ENCODE data around the gene SYNE3. TPM values are rescaled to one million over a fixed set of nuclear protein-coding genes. Genes with fewer than 3 reads are reported as not detected.

SYNE3 gene, protein sequence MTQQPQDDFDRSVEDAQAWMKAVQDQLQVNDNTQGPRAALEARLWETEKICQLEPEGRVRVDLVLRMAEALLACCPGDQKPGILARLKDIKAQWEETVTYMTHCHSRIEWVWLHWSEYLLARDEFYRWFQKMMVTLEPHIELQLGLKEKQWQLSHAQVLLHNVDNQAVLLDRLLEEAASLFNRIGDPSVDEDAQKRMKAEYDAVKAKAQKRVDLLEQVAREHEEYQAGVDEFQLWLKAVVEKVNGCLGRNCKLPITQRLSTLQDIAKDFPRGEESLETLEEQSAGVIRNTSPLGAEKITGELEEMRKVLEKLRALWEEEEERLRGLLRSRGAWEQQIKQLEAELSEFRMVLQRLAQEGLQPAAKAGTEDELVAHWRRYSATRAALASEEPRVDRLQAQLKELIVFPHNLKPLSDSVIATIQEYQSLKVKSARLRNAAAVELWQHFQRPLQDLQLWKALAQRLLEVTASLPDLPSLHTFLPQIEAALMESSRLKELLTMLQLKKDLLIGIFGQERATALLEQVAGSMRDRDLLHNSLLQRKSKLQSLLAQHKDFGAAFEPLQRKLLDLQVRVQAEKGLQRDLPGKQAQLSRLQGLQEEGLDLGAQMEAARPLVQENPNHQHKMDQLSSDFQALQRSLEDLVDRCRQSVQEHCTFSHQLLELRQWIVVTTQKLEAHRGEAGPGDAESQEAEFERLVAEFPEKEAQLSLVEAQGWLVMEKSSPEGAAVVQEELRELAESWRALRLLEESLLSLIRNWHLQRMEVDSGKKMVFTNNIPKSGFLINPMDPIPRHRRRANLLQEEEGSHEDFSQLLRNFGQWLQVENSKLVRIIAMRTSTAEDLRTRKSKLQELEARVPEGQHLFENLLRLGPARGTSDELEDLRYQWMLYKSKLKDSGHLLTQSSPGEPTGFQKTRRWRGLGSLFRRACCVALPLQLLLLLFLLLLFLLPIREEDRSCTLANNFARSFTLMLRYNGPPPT
- 10 to 100 TPM; 46.7 to 83.9 (median 52.5) TPM for total RNA-seq
- 1 to 10 TPM; 6.8 to 7.0 TPM for polyA plus RNA-seq
- 120 reads per million, percentile 87 among the genes with 10 or more reads in this experiment for total RNA-seq

DNA sequence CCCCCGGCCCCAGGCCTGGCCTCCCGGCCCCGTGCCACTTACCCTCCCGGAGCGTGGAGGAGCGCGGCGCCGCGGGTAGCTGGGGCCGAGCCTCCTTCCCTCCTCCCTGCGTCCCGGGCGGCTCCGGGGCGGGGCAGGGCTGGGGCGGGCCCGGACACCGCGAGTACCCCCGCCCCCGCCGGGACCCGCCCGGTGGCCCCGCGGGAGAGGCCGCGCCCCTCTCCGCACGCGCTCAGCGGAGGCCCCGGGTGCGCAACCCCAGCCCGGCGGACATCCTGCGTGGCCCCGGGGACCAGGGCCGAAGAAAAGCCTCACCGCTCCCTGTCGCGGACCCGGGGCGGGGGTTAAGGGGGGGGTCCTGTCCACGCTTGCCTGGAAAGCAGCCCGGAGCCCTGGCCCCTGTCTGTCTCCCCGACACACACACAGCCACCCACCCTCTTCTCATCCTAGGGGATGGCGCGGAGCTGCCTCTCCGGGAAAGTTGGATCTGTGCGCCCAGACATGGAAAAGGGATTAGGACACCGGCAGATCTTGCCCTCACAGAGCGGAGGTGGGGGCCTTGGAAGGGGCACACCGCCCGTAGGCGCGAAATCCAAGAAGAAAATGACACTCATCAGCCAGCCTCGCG is at the start of gene SYNE3:
Gene SYNE3, minus strand, starts transcription at position 97 of the 628 bp plus-strand sequence. CDS start 40,829 bp downstream, outside the sequence.
- Histone ChIP-seq H3K9me3 (ENCODE audit: control insufficient read depth in 2 of 3, low read length in 3 of 3) (no peaks in the 10 kb centered on the region), H3K27me3 (ENCODE audit: control insufficient read depth in 2 of 2, insufficient read depth in 2 of 2, low read length in 2 of 2) (no peaks in the 10 kb centered on the region), H3K27ac (ENCODE audit: low read depth, low read length) (peak within 1 kb of the TSS; percentile 80), H3K4me3 (ENCODE audit: low read length) (peak within 1 kb of the TSS; percentile 99), H3K4me1 (ENCODE audit: control insufficient read depth in 2 of 2, insufficient read depth in 2 of 2, low read length in 2 of 2) (peaks cover 63 to 65% of the 10 kb centered on the region in 2 donors), H3K36me3 (ENCODE audit: control insufficient read depth in 2 of 3, insufficient read depth in 3 of 3, low read length in 3 of 3) (no peaks in the 10 kb centered on the region)
- Mint-ChIP-seq H3K27me3 (no peaks in the 10 kb centered on the region), H3K4me1 (peaks cover 57 to 78% (median 69%) of the 10 kb centered on the region in 7 donors), H3K27ac (peak within 1 kb of the TSS; percentile 91 to 98 (median 96)), H3K4me3 (peak within 1 kb of the TSS; percentile 87 to 98 (median 92)), H3K9me3 (peaks cover 0 to 1% (median 0%) of the 10 kb centered on the region in 11 donors), H3K36me3 (peaks cover 0 to 8% (median 0%) of the 10 kb centered on the region in 5 donors)
- POLR2A ChIA-PET = interaction anchor here (0.7 to 17.2 kb wide), 11 partner anchors 7 to 74 kb away, joined by 3 to 255 read pairs (median 4); partner anchors contain the start of gene GLRX5
- CTCF ChIA-PET = interaction anchor here (0.6 to 3.2 kb wide), 6 partner anchors 11 to 265 kb away, joined by 3 to 15 read pairs (median 5); no protein-coding TSS in a partner anchor
- peak; percentile 72 for ATAC-seq
- intact Hi-C loops (cut with micrococcal nuclease) = loop anchor here (1.0 to 5.0 kb wide), 8 partner anchors 8 to 876 kb away; partner anchors contain the start of genes DICER1 (in 2 of the 2) and AK7 (in 1 of the 2)
- peak in 8 of 9 donors; percentile 35 to 77 (median 41) for DNase-seq

DNA sequence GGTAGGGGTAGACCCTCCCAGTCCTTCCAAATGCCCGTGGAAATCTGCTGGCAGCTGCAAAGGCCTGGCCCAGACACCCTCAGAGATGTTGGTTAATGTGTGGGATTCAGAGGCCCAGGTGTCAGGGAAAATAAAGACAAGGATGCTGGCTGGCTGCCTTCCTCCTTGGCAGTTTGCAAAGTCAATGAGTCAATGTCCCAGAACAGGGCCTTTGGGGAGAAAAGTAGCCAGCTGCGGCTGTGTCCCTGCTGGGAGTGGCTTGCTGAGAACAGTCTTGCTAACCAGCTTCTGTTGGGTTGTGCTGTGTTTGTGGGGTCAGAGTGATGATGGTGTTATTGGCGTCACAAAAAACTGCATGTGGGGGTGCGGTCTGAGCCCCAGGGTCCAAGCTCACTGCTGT is 47.6 kb upstream of the SYNE3 start:
- Mint-ChIP-seq H3K27ac (no peak overlapping the region), H3K4me3 (no peak overlapping the region), H3K27me3 (peaks cover 7 to 14% (median 11%) of the 10 kb centered on the region in 5 donors), H3K4me1 (peaks cover 0 to 5% (median 3%) of the 10 kb centered on the region in 7 donors), H3K9me3 (peaks cover 0 to 2% (median 0%) of the 10 kb centered on the region in 11 donors), H3K36me3 (no peaks in the 10 kb centered on the region)
- Histone ChIP-seq H3K27me3 (ENCODE audit: control insufficient read depth in 2 of 2, insufficient read depth in 2 of 2, low read length in 2 of 2) (no peaks in the 10 kb centered on the region), H3K4me1 (ENCODE audit: control insufficient read depth in 2 of 2, insufficient read depth in 2 of 2, low read length in 2 of 2) (no peaks in the 10 kb centered on the region), H3K4me3 (ENCODE audit: low read length) (no peak overlapping the region), H3K36me3 (ENCODE audit: control insufficient read depth in 2 of 3, insufficient read depth in 3 of 3, low read length in 3 of 3) (no peaks in the 10 kb centered on the region), H3K27ac (ENCODE audit: low read depth, low read length) (no peak overlapping the region), H3K9me3 (ENCODE audit: control insufficient read depth in 2 of 3, low read length in 3 of 3) (no peaks in the 10 kb centered on the region)
- POLR2A ChIA-PET = no interaction called here
- intact Hi-C loops (cut with micrococcal nuclease) = no loop called here
- CTCF ChIA-PET = no interaction called here
- DNase-seq (no peak), ATAC-seq (no peak)

DNA sequence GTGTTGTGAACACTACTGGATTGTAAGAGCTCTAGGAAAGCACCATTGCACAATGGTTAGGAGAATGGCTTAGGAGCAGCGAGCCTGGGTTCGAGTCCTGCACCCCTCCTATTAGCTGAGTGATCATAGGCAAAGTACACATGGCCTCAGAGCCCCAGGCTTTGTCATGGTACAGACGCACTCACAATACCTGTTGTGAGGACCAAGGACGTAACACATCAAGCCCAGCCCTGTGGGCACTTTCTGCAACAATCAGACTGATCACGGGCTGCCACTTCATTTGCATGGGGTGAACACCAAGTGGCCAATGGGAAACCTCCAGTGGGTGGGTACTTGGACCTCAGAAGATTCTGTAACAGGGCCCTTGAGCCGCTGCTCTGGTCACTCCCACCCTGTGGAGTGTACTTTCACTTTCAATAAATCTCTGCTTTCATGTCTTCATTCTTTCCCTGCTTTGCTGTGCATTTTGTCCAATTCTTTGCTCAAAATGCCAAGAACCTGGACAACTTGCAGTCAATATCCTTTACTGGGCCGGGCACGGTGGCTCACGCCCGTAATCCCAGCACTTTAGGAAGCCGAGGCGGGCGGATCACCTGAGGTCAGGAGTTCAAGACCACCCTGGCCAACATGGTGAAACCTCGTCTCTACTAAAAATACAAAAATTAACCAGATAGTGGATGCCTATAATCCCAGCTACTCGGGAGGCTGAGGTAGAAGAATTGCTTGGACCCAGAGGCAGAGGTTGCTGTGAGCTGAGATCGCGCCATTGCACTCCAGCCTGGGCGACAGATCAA is 46.6 kb upstream of the SYNE3 start:
- Histone ChIP-seq H3K4me3 (ENCODE audit: low read length) (no peak overlapping the region), H3K4me1 (ENCODE audit: control insufficient read depth in 2 of 2, insufficient read depth in 2 of 2, low read length in 2 of 2) (no peaks in the 10 kb centered on the region), H3K9me3 (ENCODE audit: control insufficient read depth in 2 of 3, low read length in 3 of 3) (no peaks in the 10 kb centered on the region), H3K27ac (ENCODE audit: low read depth, low read length) (no peak overlapping the region), H3K36me3 (ENCODE audit: control insufficient read depth in 2 of 3, insufficient read depth in 3 of 3, low read length in 3 of 3) (no peaks in the 10 kb centered on the region), H3K27me3 (ENCODE audit: control insufficient read depth in 2 of 2, insufficient read depth in 2 of 2, low read length in 2 of 2) (no peaks in the 10 kb centered on the region)
- intact Hi-C loops (cut with micrococcal nuclease) = no loop called here
- no peak for DNase-seq
- ChIA-PET CTCF (interaction anchor here (1.6 kb wide), 1 partner anchor 19 kb away, joined by 3 read pairs; no protein-coding TSS in a partner anchor), POLR2A (no interaction called here)
- no peak for ATAC-seq
- H3K27ac Mint-ChIP-seq = no peak overlapping the region
- H3K27me3 Mint-ChIP-seq = peaks cover 7 to 14% (median 10%) of the 10 kb centered on the region in 5 donors
- H3K4me1 Mint-ChIP-seq = peaks cover 0 to 5% (median 3%) of the 10 kb centered on the region in 7 donors
- peaks cover 0 to 2% (median 0%) of the 10 kb centered on the region in 11 donors for H3K9me3 Mint-ChIP-seq
- no peak overlapping the region for H3K4me3 Mint-ChIP-seq
- no peaks in the 10 kb centered on the region for H3K36me3 Mint-ChIP-seq

DNA sequence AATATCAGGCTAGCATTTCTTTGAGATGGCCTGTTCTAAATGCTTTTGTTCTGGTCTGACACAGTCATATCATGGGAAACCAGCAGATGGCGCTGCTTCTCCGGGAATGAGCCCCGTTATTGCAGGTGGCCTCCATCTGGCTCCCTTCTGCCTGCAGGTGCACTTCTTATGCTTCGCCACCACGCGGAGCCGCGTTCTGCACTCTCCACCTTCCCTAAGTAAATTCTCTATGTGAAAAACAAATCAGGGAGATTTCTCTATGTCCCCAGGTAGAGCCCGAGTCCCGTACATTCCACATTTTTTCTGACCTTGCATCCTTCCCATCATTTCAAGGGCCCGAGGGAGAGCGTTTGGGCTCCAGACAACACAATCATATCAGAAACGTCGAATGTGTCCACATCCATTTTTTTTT is 44.6 kb upstream of the SYNE3 start:
- Mint-ChIP-seq H3K9me3 (peaks cover 0 to 2% (median 0%) of the 10 kb centered on the region in 11 donors), H3K4me1 (peaks cover 0 to 5% (median 3%) of the 10 kb centered on the region in 7 donors), H3K27me3 (peaks cover 6 to 14% (median 7%) of the 10 kb centered on the region in 5 donors), H3K36me3 (no peaks in the 10 kb centered on the region), H3K27ac (no peak overlapping the region), H3K4me3 (no peak overlapping the region)
- ATAC-seq (peak; percentile 94), DNase-seq (peak; percentile 53 to 85 (median 80))
- Histone ChIP-seq H3K27me3 (ENCODE audit: control insufficient read depth in 2 of 2, insufficient read depth in 2 of 2, low read length in 2 of 2) (no peaks in the 10 kb centered on the region), H3K27ac (ENCODE audit: low read depth, low read length) (no peak overlapping the region), H3K9me3 (ENCODE audit: control insufficient read depth in 2 of 3, low read length in 3 of 3) (no peaks in the 10 kb centered on the region), H3K36me3 (ENCODE audit: control insufficient read depth in 2 of 3, insufficient read depth in 3 of 3, low read length in 3 of 3) (no peaks in the 10 kb centered on the region), H3K4me1 (ENCODE audit: control insufficient read depth in 2 of 2, insufficient read depth in 2 of 2, low read length in 2 of 2) (no peaks in the 10 kb centered on the region), H3K4me3 (ENCODE audit: low read length) (no peak overlapping the region)
- intact Hi-C loops (cut with micrococcal nuclease) = loop anchor here (1.0 kb wide), 3 partner anchors 119 to 433 kb away; no protein-coding TSS in a partner anchor
- POLR2A ChIA-PET = no interaction called here
- CTCF ChIA-PET = interaction anchor here (1.8 to 3.5 kb wide), 2 partner anchors 12 to 213 kb away, joined by 9 to 15 read pairs; no protein-coding TSS in a partner anchor

DNA sequence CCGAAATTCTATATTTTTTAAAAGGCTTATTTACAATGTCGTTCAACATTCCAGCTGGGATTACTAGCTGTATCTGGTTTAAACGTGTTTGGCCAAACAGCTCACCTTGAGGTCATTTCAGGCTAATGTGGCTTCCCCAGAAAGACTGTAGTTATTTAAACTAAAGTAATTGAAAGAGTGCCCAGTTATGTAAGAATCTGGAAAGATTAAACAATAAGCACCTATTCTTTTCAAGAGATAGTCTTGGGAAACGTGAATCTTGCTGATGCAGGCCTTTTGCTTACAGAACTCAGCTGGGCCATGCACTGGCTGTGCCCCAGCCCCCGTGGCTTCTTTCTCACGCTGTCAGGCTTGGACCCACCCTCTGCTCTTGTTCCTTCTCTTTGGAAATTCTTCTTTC is 42.8 kb upstream of the SYNE3 start:
- H3K27me3 ChIP-seq (ENCODE audit: control insufficient read depth in 2 of 2, insufficient read depth in 2 of 2, low read length in 2 of 2) = no peaks in the 10 kb centered on the region
- ChIA-PET POLR2A (no interaction called here), CTCF (interaction anchor here (0.6 to 3.5 kb wide), 8 partner anchors 9 to 1195 kb away, joined by 3 to 15 read pairs (median 3); no protein-coding TSS in a partner anchor)
- no peak overlapping the region for H3K27ac ChIP-seq (ENCODE audit: low read depth, low read length)
- ATAC-seq (no peak), DNase-seq (no peak)
- no peak overlapping the region for H3K4me3 ChIP-seq (ENCODE audit: low read length)
- peak overlapping the region in 1 of 9 donors; percentile 59 for H3K27ac Mint-ChIP-seq
- peaks cover 6 to 14% (median 7%) of the 10 kb centered on the region in 5 donors for H3K27me3 Mint-ChIP-seq
- H3K4me3 Mint-ChIP-seq = no peak overlapping the region
- no peaks in the 10 kb centered on the region for H3K36me3 Mint-ChIP-seq
- H3K4me1 ChIP-seq (ENCODE audit: control insufficient read depth in 2 of 2, insufficient read depth in 2 of 2, low read length in 2 of 2) = no peaks in the 10 kb centered on the region
- no peaks in the 10 kb centered on the region for H3K9me3 Mint-ChIP-seq
- intact Hi-C loops (cut with micrococcal nuclease) = no loop called here
- H3K4me1 Mint-ChIP-seq = peaks cover 0 to 5% (median 3%) of the 10 kb centered on the region in 7 donors
- H3K9me3 ChIP-seq (ENCODE audit: control insufficient read depth in 2 of 3, low read length in 3 of 3) = no peaks in the 10 kb centered on the region
- no peaks in the 10 kb centered on the region for H3K36me3 ChIP-seq (ENCODE audit: control insufficient read depth in 2 of 3, insufficient read depth in 3 of 3, low read length in 3 of 3)

All from naive thymus-derived CD4-positive, alpha-beta T cell (primary cell).